Endothelial cell of umbilical vein (primary cell): ENCODE results near the gene PLCD1. TPM values are rescaled to one million over a fixed set of nuclear protein-coding genes. Genes with fewer than 3 reads are reported as not detected.

ENCODE experiments used
- BruUV-seq: library from RNA; stranded (reverse); fragments of 400-500 nt; replicated peaks from 2 replicates; lab custom pipeline; 2021; lab: Mats Ljungman, UMichigan
- CTCF ChIA-PET: fragments of 300-600, 350-600 bp; sonication (Branson Sonifier 250); formaldehyde crosslinking; loops from one replicate; lab custom pipeline; 2021; ENCODE audit warnings: antibody characterized with exemption, inconsistent platforms; lab: Charles Lee
- POLR2A ChIA-PET: fragments of 300-600, 350-600 bp; sonication (Branson Sonifier 250); formaldehyde crosslinking; loops from one replicate; lab custom pipeline; 2021; ENCODE audit warnings: antibody characterized with exemption, inconsistent platforms; lab: Charles Lee
- DNase-seq: peaks from one replicate; pipeline ENCODE4 v3.0.0-alpha.2; 2011; ENCODE audit warnings: low read depth, low spot score
- FAIRE-seq: peaks from 2 replicates; lab custom pipeline; 2011; peaks lifted over from hg19 to GRCh38; lab: Jason Lieb, UNC
- H2AFZ ChIP-seq: 2 replicates; pipeline ENCODE4 v1.6.0; 2012; ENCODE audit warnings: low read depth, low read length, control low read depth, inconsistent platforms
- H3K27ac ChIP-seq: 2 replicates; pipeline ENCODE4 v1.5.1; 2011; ENCODE audit warnings: low read depth, mild to moderate bottlenecking, control low read depth, low read length, moderate library complexity; ENCODE audit not compliant: insufficient read depth
- H3K27me3 ChIP-seq, 2 experiments: 2 replicates each; pipeline versions ENCODE4 v1.6.0 to v1.6.1; 2011; ENCODE audit warnings: low read length in 2 of 2, mixed read lengths in 1 of 2; ENCODE audit not compliant: control insufficient read depth in 2 of 2, insufficient read depth in 2 of 2
- H3K36me3 ChIP-seq, 2 experiments: 2 replicates in 1 of 2; 3 replicates in 1 of 2; pipeline ENCODE4 v1.5.1; 2011; ENCODE audit warnings: low read length in 2 of 2, mild to moderate bottlenecking in 1 of 2, moderate library complexity in 1 of 2; ENCODE audit not compliant: control insufficient read depth in 2 of 2, insufficient read depth in 2 of 2; ENCODE audit errors: extremely low read depth in 1 of 2
- H3K4me1 ChIP-seq: 3 replicates; pipeline ENCODE4 v1.5.1; 2011; ENCODE audit warnings: mild to moderate bottlenecking, low read length; ENCODE audit not compliant: control insufficient read depth, insufficient read depth; ENCODE audit errors: extremely low read depth
- H3K4me2 ChIP-seq: 2 replicates; pipeline ENCODE4 v1.6.1; 2011; ENCODE audit warnings: low read length, control low read depth, mixed read lengths; ENCODE audit not compliant: insufficient read depth
- H3K4me3 ChIP-seq, 3 experiments: fragments of 200-600 bp in 1 of 3; sonication (generic), shearing (Covaris generic) in 1 of 3; replicated peaks in 1 of 3; 2 replicates each; pipeline ENCODE4 v1.5.1; 2011 to 2016; ENCODE audit warnings: control low read depth in 3 of 3, low read length in 3 of 3, mild to moderate bottlenecking in 2 of 3, inconsistent platforms in 1 of 3, low read depth in 1 of 3, moderate library complexity in 1 of 3; ENCODE audit not compliant: insufficient read depth in 1 of 3
- H3K79me2 ChIP-seq: 2 replicates; pipeline ENCODE4 v1.6.0; 2012; ENCODE audit warnings: low read length, inconsistent platforms; ENCODE audit not compliant: control insufficient read depth, insufficient read depth
- H3K9ac ChIP-seq: replicated peaks from 2 replicates; pipeline ENCODE3; 2011; ENCODE audit warnings: low read length, control low read depth; ENCODE audit not compliant: insufficient read depth; ENCODE audit errors: extremely low read depth
- H3K9me1 ChIP-seq: replicated peaks from 3 replicates; pipeline ENCODE4 v1.6.0; 2011; ENCODE audit warnings: mild to moderate bottlenecking, low read length; ENCODE audit not compliant: control insufficient read depth, insufficient read depth; ENCODE audit errors: extremely low read depth
- H3K9me3 ChIP-seq: replicated peaks from 2 replicates; pipeline ENCODE4 v1.5.1; 2012; ENCODE audit warnings: low read length, inconsistent platforms; ENCODE audit not compliant: control insufficient read depth, insufficient read depth
- H4K20me1 ChIP-seq: replicated peaks from 2 replicates; pipeline ENCODE3; 2011; ENCODE audit warnings: mild to moderate bottlenecking, low read length; ENCODE audit not compliant: control insufficient read depth, insufficient read depth; ENCODE audit errors: extremely low read depth
- EZH2 ChIP-seq: IDR thresholded peaks from 2 replicates; pipeline ENCODE4 v1.6.1; 2012; ENCODE audit warnings: borderline replicate concordance, low read depth, mild to moderate bottlenecking, moderate library complexity, low read length, inconsistent platforms; ENCODE audit not compliant: severe bottlenecking
- FOS ChIP-seq: IDR thresholded peaks from 2 replicates; pipeline ENCODE4 v1.6.1; 2011; ENCODE audit warnings: mild to moderate bottlenecking, low read length, moderate library complexity, borderline replicate concordance; ENCODE audit not compliant: insufficient read depth
- MYC ChIP-seq: IDR thresholded peaks from one replicate; pipeline ENCODE4 v1.6.1; 2011; ENCODE audit warnings: mild to moderate bottlenecking, low read depth, low read length
- POLR2A ChIP-seq: IDR thresholded peaks from 2 replicates; pipeline ENCODE4 v1.6.1; 2012; ENCODE audit warnings: low read depth, mild to moderate bottlenecking, control low read depth, low read length
- dilution Hi-C: fragments of 300-500 bp; cut with MboI; formaldehyde crosslinking; loops from one replicate; pipeline ENCODE4 v1.15.0; 2019; ENCODE audit warnings: low sequenced_read_pairs; ENCODE audit not compliant: extremely low pct_ligation_motif_present
- intact Hi-C: fragments of 100-400 bp; cut with micrococcal nuclease; formaldehyde crosslinking; loops from one replicate; pipeline ENCODE4 v1.10.0; 2022
- polyA plus RNA-seq, 4 experiments: library from polyadenylated mRNA; depleted of rRNA in 3 of 4; stranded (reverse) in 3 of 4; unstranded in 1 of 4; fragments of >200 nt; gene quantifications; 2 replicates each; pipeline versions ENCODE4 v1.2.1 to v1.2.3, GENCODE V29; 2011 to 2012; ENCODE audit warnings: missing spikeins in 1 of 4
- total RNA-seq: library from RNA; stranded (reverse); gene quantifications from 2 replicates; pipeline ENCODE4 v1.2.3, GENCODE V29; 2021
- TF ChIP-seq, protein P1 (sequence below), 2 donors: IDR thresholded peaks; 1 replicate in 1 of 2; 2 replicates in 1 of 2; pipeline ENCODE4 v1.5.1; 2011; ENCODE audit warnings: low read length in 2 of 2, mild to moderate bottlenecking in 2 of 2, moderate library complexity in 2 of 2, control low read depth in 1 of 2, inconsistent platforms in 1 of 2, low read depth in 1 of 2; ENCODE audit not compliant: insufficient read depth in 1 of 2; ENCODE audit errors: extremely low read depth in 1 of 2

PLCD1 gene
- total and polyA plus RNA-seq, 2 donors (not counting 3 experiments of a cell fraction or from before 2014, with no cell fraction given) = 12.6 to 15.3 TPM

GRCh38 chr3:37986479-37987314 lies 42.7 kb downstream of the PLCD1 start:
- dilution Hi-C loops = no loop called here
- FAIRE-seq = no peak
- POLR2A ChIA-PET = no interaction called here

DNA sequence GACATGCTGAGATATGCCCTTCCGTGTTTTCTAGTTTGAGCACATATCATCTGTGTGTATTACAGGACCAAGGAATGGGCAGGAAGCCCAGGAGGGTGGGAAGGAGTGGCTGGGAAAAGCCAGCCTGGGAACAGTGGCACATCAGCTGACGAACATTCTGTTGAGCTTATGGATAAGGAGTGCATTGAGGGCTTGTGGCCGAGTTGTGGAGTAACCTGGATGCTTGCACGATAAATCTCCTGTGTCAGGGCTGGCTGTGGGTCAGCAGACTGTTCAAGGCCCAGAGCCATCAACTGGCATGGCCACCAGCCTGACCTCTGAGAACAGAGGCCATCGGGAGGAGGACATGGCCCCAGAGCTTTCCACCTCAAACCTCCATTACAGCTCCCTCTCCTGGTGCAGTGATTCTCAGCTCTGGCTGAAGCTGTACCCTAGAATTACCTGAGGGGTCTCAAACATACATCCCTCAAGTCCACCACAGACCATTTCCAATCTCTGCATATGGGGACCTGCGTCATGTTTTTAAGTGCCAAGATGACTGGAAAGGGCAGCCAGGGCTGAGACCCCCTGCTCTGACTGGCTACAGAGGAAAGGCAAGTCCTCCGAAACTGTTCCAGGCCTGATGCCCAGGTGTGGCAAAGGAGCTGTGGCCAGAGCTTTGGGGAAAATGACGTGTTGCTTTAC lies 43.7 kb downstream of the PLCD1 start:
- Histone ChIP-seq H3K4me2 (no peak overlapping the region), H3K9me3 (no peaks in the 10 kb centered on the region), H3K9me1 (no peaks in the 10 kb centered on the region), H2AFZ (no peak overlapping the region), H3K27me3 (no peaks in the 10 kb centered on the region), H3K36me3 (peaks cover 0 to 3% of the 10 kb centered on the region in 2 experiments), H3K9ac (no peak overlapping the region), H3K79me2 (no peaks in the 10 kb centered on the region), H3K4me1 (no peaks in the 10 kb centered on the region), H4K20me1 (no peaks in the 10 kb centered on the region), H3K27ac (no peak overlapping the region), H3K4me3 (no peak overlapping the region)
- dilution Hi-C loops (no loop called here), intact Hi-C loops (no loop called here)
- POLR2A ChIA-PET = no interaction called here
- DNase-seq (no peak), FAIRE-seq (peak; percentile 8)
- CTCF ChIA-PET = interaction anchor here (1.2 to 6.4 kb wide), 4 partner anchors 8 to 130 kb away, joined by 3 to 35 read pairs (median 9); no protein-coding TSS in a partner anchor
- BruUV-seq = no TSS peak
- no peak for TF ChIP-seq EZH2
- TF ChIP-seq, protein P1, sequence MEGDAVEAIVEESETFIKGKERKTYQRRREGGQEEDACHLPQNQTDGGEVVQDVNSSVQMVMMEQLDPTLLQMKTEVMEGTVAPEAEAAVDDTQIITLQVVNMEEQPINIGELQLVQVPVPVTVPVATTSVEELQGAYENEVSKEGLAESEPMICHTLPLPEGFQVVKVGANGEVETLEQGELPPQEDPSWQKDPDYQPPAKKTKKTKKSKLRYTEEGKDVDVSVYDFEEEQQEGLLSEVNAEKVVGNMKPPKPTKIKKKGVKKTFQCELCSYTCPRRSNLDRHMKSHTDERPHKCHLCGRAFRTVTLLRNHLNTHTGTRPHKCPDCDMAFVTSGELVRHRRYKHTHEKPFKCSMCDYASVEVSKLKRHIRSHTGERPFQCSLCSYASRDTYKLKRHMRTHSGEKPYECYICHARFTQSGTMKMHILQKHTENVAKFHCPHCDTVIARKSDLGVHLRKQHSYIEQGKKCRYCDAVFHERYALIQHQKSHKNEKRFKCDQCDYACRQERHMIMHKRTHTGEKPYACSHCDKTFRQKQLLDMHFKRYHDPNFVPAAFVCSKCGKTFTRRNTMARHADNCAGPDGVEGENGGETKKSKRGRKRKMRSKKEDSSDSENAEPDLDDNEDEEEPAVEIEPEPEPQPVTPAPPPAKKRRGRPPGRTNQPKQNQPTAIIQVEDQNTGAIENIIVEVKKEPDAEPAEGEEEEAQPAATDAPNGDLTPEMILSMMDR (IDR thresholded peaks at IDR 0.05; ENCODE audit: extremely low read depth in 1 of 2, insufficient read depth in 1 of 2, low read depth in 1 of 2, low read length in 2 of 2) = peak in 1 of 2 donors; percentile 1

More at GRCh38 chr3:37986479-37987314, 42.7 kb downstream of the PLCD1 start:
- no TSS peak for BruUV-seq
- Histone ChIP-seq H3K79me2 (no peaks in the 10 kb centered on the region), H3K4me3 (no peak overlapping the region), H2AFZ (no peak overlapping the region), H3K9me1 (no peaks in the 10 kb centered on the region), H4K20me1 (no peaks in the 10 kb centered on the region), H3K4me1 (no peaks in the 10 kb centered on the region), H3K36me3 (peaks cover 0 to 3% of the 10 kb centered on the region in 2 experiments), H3K4me2 (no peak overlapping the region), H3K9me3 (no peaks in the 10 kb centered on the region), H3K27me3 (no peaks in the 10 kb centered on the region), H3K9ac (no peak overlapping the region), H3K27ac (no peak overlapping the region)
- intact Hi-C loops = no loop called here
- DNase-seq = peak; percentile 39
- CTCF ChIA-PET = interaction anchor here (1.5 to 6.4 kb wide), 3 partner anchors 12 to 131 kb away, joined by 4 to 35 read pairs (median 14); no protein-coding TSS in a partner anchor
- TF ChIP-seq MYC (no peak), POLR2A (no peak), FOS (no peak)
